DMS53 treated with DMSO at 0.1 percent for 48 hours (cell line): ENCODE results near the gene MYO5A.
"Not testable (repeated sequence)": the region's sequence is repeated elsewhere in the genome, so short reads cannot be mapped to it uniquely, and the experiment has no call there.

Experiments
- DNase-seq: peaks from one replicate; lab custom pipeline; 2025; ENCODE audit not compliant: unreplicated experiment; lab: John Stamatoyannopoulos, UW

Gene MYO5A

GRCh38 chr15:52528564-52529340, at the start of gene MYO5A:
Gene MYO5A (minus strand): TSS chr15:52528880. CDS start chr15:52528806, 74 bp downstream.
- peak; percentile 17 for DNase-seq

- DNase-seq, result no peak
Observed at GRCh38 chr15:52576692-52577091, 48.0 kb upstream of the MYO5A start.

GRCh38 chr15:52575573-52575972, 46.9 kb upstream of the MYO5A start:
- not testable (repeated sequence) for DNase-seq

DNA sequence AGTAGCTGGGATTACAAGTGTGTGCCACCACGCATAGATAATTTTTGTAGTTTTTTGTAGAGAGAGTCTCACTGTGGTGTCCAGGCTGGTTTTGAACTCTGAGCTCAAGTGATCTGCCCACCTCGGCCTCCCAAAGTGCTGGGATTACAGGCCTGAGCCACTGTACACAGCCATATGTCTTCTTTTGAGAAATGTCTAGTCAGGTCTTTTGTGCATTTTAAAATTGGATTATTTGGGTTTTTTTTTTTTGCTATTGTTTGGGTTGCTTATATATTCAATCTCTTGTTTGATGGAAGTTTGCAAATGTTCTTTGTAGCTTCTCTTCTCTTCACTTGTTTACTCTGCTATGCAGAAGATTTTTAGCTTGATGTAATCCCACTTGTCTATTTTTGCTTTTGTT, 46.4 kb upstream of the MYO5A start:
- DNase-seq, result no peak

- DNase-seq, result not testable (repeated sequence)
Observed at GRCh38 chr15:52574623-52575022, 45.9 kb upstream of the MYO5A start.

- peak; percentile 80 for DNase-seq
Observed at GRCh38 chr15:52568601-52569585, 40.2 kb upstream of the MYO5A start, which contains the start of gene ARPP19. Gene ARPP19 (minus strand): TSS chr15:52569030. CDS start chr15:52568892, 138 bp downstream.

- no peak for DNase-seq
Observed at GRCh38 chr15:52567871-52568600, 39.4 kb upstream of the MYO5A start.

GRCh38 chr15:52566889-52567288, 38.2 kb upstream of the MYO5A start:
- DNase-seq, result no peak

DNA sequence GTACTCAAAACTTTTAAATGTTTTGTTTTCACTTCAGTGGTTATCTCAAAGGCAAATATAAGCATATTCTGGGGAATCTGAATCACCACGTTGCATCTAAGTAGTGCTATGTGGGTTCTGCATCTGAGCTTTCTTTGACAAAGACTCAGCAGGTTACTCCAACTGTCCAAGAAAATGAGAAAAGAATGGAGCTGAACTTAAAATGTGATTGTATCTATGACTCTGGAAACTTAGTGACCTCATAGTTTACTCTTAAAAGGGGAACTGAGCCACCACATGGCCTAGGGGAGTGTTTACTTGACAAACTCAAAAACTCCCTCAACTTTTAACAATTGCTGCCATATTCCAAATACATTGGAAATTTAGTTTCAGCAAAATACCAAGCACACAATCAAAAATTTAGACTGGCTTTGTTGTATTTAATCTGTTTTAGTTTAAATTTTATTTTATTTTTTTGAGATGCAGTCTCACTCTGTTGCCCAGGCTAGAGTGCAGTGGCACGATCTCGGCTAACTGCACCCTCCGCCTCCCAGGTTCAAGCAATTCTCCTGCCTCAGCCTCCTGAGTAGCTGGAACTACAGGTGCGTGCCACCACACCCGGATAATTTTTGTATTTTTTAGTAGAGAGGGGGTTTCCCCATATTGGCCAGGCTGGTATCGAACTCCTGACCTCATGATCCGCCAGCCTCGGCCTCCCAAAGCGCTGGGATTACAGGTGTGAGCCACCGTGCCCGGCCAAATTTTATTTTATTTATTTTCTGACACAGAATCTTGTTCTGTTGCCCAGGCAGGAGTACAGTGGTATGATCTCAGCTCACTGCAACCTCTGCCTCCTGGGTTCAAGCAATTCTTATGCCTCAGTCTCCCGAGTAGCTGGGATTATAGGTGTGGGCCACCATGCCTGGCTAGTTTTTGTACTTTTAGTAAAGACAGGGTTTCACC, 37.0 kb upstream of the MYO5A start:
- not testable (repeated sequence) for DNase-seq

- DNase-seq, result no peak
Observed at GRCh38 chr15:52563501-52564060, 34.9 kb upstream of the MYO5A start.

DNA sequence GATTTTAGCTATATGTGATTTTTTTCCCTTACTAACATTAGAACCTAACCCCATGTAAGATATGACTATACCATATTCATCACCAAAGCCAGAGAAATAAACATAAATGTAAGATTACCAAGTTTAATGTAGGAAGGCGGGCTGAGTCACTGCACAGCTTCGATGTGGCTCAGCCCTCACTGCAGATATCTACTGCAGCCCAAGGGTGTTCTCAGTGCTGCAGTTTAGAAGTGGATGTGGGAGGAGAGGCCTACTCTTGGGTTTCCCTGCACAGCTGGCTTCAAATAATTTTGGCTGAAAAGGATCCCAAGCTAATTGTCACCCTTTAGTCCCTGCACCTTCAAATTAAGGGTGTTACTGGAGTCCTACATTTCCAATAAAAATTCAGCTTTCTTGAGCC, 30.9 kb upstream of the MYO5A start:
- no peak for DNase-seq

DNA sequence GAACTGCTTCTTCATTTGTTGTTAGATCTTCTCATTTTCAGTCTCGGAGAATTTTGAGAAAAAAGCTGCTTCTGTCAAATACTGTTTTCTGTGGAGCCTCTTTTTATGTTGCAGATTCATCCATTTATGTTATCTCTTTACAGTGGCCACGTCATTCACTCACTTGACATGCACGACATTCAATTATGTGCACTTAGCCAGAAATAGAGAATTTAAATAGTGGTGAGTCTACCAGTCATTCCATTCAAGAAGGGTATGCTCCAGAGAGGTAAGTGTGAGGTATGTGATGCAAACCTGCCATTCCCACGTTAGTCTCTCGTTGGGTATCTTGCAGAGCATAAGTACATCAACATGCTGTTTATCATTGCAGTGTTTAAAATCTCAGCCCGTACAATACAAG, 30.3 kb upstream of the MYO5A start:
- no peak for DNase-seq

DNA sequence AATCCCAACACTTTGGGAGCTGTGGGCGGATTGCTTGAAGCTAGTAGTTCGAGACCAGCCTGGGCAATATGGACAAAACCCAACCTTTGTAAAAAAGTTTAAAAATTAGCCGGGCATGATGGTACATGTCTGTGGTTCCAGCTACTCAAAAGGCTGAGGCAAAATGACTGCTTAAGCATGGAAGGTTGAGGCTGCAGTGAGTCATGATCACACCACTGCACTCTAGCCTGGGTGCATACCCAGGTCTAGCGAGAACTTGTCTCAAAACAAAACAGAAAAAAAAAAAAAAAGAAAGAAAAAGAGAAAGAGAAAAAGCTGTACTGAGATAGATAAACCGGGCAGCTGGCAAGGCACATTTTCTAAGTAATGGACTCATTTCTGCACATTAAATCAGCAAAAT, 29.5 kb upstream of the MYO5A start:
- no peak for DNase-seq

DNA sequence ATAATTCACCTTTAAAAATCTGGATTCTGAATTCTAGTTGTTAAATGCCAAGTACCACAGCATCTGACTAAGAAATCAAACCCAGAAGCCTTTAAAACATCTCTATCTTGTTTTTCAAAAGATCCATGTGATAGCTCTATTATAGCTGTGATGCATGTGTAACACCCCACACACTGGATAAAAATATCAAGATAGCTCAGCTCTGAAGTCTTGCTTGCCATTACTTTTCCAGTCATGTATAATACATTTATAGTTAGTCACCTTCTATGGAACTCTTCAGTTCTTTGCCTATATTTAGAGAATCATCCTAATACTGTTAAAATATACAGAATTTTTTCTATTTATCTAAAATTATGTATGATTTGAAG, 28.6 kb upstream of the MYO5A start:
- DNase-seq, result no peak

- no peak for DNase-seq
Observed at GRCh38 chr15:52556524-52557273, 28.0 kb upstream of the MYO5A start.

- DNase-seq, result no peak
Observed at GRCh38 chr15:52552303-52552702, 23.6 kb upstream of the MYO5A start.

DNA sequence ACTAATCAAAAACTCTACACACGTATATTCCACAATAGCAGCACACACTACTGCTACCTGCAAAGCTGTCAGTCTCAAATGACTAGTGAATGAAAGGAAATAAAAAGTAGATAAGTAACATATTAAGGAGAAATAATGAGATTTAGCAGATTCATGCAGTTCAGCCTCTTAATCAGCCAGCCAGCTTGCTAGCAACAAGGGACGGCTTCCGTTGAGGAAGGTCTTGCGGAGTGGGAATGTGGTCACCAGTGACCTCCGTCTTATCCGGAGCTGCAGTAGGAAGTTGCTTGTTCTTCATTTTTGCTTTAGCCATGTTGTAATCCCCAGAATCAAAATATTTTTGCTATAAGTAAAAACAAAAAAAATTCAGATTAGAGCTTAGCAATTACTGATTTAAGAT, 23.1 kb upstream of the MYO5A start:
- no peak for DNase-seq

DNA sequence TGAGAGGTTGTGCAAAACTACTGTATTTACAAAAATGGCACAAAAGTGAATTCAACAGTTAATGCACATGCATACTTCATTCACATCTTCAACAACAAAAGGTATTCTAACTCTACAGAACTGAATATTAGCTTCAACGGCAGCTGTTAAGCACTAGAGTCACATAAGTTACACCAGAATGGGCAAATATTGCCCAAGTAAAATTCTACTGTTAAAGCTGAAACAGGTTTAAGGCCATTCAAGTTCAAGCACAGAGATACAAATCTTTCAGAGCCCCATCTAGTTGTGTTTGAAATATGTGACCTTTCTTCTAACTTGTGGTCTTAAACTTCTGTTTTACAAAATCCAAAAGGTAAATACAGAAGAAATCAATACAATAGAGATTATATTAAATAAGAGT, 22.5 kb upstream of the MYO5A start:
- not testable (repeated sequence) for DNase-seq
